ENCODE measurements around the gene ATOH8.

Gene ATOH8

GRCh38 chr2:85789271-85789670 is 35.5 kb downstream of the ATOH8 start:
- Histone ChIP-seq H3K9me3 (ENCODE audit: insufficient read depth, low read length) (no peaks in the 10 kb centered on the region), H3K4me3 (ENCODE audit: insufficient read length, low read depth) (no peak overlapping the region), H3K36me3 (ENCODE audit: insufficient read depth, insufficient read length, low read length) (no peaks in the 10 kb centered on the region), H3K9ac (ENCODE audit: insufficient read length, low read depth) (no peak overlapping the region), H3K27me3 (ENCODE audit: insufficient read depth, insufficient read length) (no peaks in the 10 kb centered on the region), H3K4me1 (ENCODE audit: insufficient read depth, insufficient read length) (no peaks in the 10 kb centered on the region)
- no peak for TF ChIP-seq SUZ12 (IDR thresholded peaks at IDR 0.05; ENCODE audit: extremely low read depth, insufficient read depth, insufficient read length)
- no peak for TF ChIP-seq YY1 (IDR thresholded peaks at IDR 0.05; ENCODE audit: insufficient read depth, insufficient read length)
- no peak for TF ChIP-seq ZNF274 (IDR thresholded peaks at IDR 0.05; ENCODE audit: low read depth, low read length)
- DNase-seq (ENCODE audit: low read depth, low spot score), result no peak

- no peaks in the 10 kb centered on the region for H3K27me3 ChIP-seq (ENCODE audit: insufficient read depth, insufficient read length)
- H3K36me3 ChIP-seq (ENCODE audit: insufficient read depth, insufficient read length, low read length), result no peaks in the 10 kb centered on the region
- no peaks in the 10 kb centered on the region for H3K9me3 ChIP-seq (ENCODE audit: insufficient read depth, low read length)
- no peaks in the 10 kb centered on the region for H3K4me1 ChIP-seq (ENCODE audit: insufficient read depth, insufficient read length)
- DNase-seq (ENCODE audit: low read depth, low spot score), result no peak
- TF ChIP-seq SUZ12 (IDR thresholded peaks at IDR 0.05; ENCODE audit: extremely low read depth, insufficient read depth, insufficient read length) (no peak), ZNF274 (IDR thresholded peaks at IDR 0.05; ENCODE audit: low read depth, low read length) (no peak), YY1 (IDR thresholded peaks at IDR 0.05; ENCODE audit: insufficient read depth, insufficient read length) (no peak)
- H3K4me3 ChIP-seq (ENCODE audit: insufficient read length, low read depth), result no peak overlapping the region
- no peak overlapping the region for H3K9ac ChIP-seq (ENCODE audit: insufficient read length, low read depth)
Measured at GRCh38 chr2:85790032-85790431, 36.2 kb downstream of the ATOH8 start.

DNA sequence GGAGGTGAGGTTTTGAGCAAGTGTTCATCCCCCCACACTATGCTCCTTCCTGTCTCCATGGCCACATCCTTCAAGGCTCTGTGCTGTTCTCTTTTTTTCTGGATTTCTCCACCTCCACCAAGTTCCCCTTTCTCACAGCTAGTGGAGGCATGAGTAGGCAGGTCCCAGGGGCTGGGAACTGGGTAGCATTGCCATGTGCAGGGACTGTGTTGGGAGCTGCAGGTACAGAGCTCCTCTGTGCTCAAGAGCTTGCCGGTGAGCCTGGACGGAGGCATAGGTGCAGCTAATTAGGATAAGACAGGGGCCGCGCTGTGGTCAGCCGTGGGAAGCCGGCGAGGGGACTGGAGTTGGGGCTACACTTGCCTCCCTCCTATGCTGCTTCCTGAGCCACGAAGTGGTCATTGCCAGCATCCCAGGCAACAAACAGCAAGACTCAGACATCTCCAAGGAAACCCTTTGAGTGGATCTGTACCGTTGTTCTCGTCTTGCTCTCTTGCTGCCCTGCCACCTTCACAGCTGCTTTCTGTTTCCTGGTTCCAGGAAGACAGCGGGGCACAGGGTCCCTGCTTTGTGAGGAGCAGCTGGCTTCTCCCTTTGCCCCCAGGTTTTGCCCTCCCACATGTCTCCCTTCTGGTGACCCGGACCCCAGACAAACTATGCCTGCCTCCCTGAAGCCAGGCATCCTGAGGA is 36.9 kb downstream of the ATOH8 start:
- Histone ChIP-seq H3K27me3 (ENCODE audit: insufficient read depth, insufficient read length) (no peaks in the 10 kb centered on the region), H3K4me1 (ENCODE audit: insufficient read depth, insufficient read length) (no peaks in the 10 kb centered on the region), H3K9ac (ENCODE audit: insufficient read length, low read depth) (no peak overlapping the region), H3K9me3 (ENCODE audit: insufficient read depth, low read length) (no peaks in the 10 kb centered on the region), H3K4me3 (ENCODE audit: insufficient read length, low read depth) (no peak overlapping the region), H3K36me3 (ENCODE audit: insufficient read depth, insufficient read length, low read length) (no peaks in the 10 kb centered on the region)
- no peak for DNase-seq (ENCODE audit: low read depth, low spot score)
- no peak for TF ChIP-seq YY1 (IDR thresholded peaks at IDR 0.05; ENCODE audit: insufficient read depth, insufficient read length)
- TF ChIP-seq SUZ12 (IDR thresholded peaks at IDR 0.05; ENCODE audit: extremely low read depth, insufficient read depth, insufficient read length), result no peak
- no peak for TF ChIP-seq ZNF274 (IDR thresholded peaks at IDR 0.05; ENCODE audit: low read depth, low read length)

DNA sequence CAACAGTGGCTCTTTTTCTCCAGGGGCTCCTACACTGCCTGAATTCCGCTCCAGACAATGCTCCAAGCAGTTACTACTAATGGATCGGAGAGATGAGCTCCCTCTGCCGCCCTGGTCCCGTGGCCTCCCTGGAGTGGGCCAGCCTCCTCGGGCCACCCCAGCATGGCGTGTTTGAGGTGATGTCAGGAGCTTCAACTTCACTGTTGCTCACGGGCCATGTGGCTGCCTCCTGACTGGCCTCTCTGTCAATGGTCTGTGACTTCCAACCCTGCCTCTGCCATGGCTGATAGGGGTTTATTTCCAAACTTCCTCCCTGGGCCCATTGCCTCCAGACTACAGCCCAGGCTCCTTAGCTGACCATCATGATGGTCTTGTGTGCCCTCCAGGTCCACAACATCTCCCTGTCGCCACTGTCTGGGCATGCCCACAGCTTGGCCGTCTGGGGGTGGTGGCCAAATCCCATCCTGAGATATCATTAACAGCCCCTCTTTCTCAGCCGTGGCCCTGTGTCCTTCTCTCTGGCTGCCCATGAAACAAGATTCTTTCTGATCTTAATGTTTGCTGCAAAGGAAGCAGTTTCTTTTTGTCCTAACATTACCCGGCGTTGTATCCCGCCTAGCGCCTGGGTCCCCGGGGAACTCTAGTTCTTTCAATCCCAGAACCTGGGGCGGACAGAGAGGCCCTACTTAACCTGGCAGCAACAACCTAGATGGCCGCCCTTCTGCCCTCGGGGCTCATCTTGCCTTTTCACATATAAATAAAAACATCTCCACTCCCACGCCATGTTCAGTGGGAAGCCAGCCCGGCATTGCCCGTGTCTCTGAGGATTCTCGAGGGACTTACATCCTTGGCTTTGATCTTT is 38.1 kb downstream of the ATOH8 start:
- no peaks in the 10 kb centered on the region for H3K36me3 ChIP-seq (ENCODE audit: insufficient read depth, insufficient read length, low read length)
- no peak for DNase-seq (ENCODE audit: low read depth, low spot score)
- no peak overlapping the region for H3K4me3 ChIP-seq (ENCODE audit: insufficient read length, low read depth)
- no peaks in the 10 kb centered on the region for H3K27me3 ChIP-seq (ENCODE audit: insufficient read depth, insufficient read length)
- TF ChIP-seq SUZ12 (IDR thresholded peaks at IDR 0.05; ENCODE audit: extremely low read depth, insufficient read depth, insufficient read length) (no peak), ZNF274 (IDR thresholded peaks at IDR 0.05; ENCODE audit: low read depth, low read length) (no peak), YY1 (IDR thresholded peaks at IDR 0.05; ENCODE audit: insufficient read depth, insufficient read length) (no peak)
- no peaks in the 10 kb centered on the region for H3K9me3 ChIP-seq (ENCODE audit: insufficient read depth, low read length)
- peaks cover 2% of the 10 kb centered on the region for H3K4me1 ChIP-seq (ENCODE audit: insufficient read depth, insufficient read length)
- H3K9ac ChIP-seq (ENCODE audit: insufficient read length, low read depth), result no peak overlapping the region

DNA sequence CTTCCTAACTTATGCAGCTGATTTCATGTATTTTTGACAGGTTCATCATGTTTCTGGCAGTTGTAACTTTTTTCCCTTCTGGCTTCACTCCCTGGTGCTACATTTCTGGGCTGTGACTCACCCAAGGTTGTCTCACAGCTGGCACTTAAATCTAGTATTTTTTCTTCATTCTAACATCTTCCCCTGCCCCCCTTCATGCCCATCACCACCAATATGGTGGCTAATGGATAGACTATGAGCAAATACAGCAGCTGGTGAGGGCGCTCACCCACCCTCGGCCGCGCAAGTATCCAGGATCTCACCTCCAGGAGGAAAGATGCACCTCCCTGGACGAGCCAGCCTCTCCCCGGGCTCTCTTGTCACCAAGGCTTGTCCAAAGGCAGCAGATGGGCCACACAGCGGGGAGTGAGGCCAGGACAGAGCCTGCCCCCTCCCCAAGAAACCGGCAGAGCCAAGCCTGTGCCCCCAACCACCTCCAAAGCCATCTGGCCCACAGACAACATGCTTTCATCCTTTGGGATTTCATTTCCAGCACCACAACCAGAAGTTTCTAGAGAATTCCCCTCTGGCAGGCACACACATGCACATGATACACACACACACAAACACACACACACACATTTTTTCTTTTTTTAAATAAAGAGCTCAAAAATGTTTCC is 39.1 kb downstream of the ATOH8 start:
- H3K27me3 ChIP-seq (ENCODE audit: insufficient read depth, insufficient read length), result no peaks in the 10 kb centered on the region
- H3K4me3 ChIP-seq (ENCODE audit: insufficient read length, low read depth), result no peak overlapping the region
- no peaks in the 10 kb centered on the region for H3K9me3 ChIP-seq (ENCODE audit: insufficient read depth, low read length)
- no peaks in the 10 kb centered on the region for H3K36me3 ChIP-seq (ENCODE audit: insufficient read depth, insufficient read length, low read length)
- TF ChIP-seq YY1 (IDR thresholded peaks at IDR 0.05; ENCODE audit: insufficient read depth, insufficient read length) (no peak), ZNF274 (IDR thresholded peaks at IDR 0.05; ENCODE audit: low read depth, low read length) (no peak), SUZ12 (IDR thresholded peaks at IDR 0.05; ENCODE audit: extremely low read depth, insufficient read depth, insufficient read length) (no peak)
- peaks cover 4% of the 10 kb centered on the region for H3K4me1 ChIP-seq (ENCODE audit: insufficient read depth, insufficient read length)
- H3K9ac ChIP-seq (ENCODE audit: insufficient read length, low read depth), result no peak overlapping the region
- DNase-seq (ENCODE audit: low read depth, low spot score), result no peak

DNA sequence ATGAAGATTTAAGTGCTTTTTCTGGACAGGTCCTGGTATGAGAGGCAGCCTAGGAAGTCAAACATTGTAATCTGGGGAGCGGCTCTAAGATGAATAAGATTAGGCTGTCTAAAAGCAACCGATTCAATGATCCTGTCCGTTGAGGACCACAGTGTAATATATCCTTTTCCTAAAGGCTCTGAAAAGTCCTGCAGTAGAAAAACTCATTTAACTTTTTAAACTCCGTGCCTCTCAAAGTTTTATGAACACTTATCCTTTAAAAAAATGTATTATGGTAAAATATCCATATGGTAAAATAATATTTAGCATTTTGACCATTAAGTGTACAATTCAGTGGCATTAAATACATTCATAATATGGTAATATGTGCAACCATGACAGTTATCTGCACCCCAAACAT is 39.8 kb downstream of the ATOH8 start:
- no peak overlapping the region for H3K9ac ChIP-seq (ENCODE audit: insufficient read length, low read depth)
- peaks cover 4% of the 10 kb centered on the region for H3K4me1 ChIP-seq (ENCODE audit: insufficient read depth, insufficient read length)
- no peak for TF ChIP-seq ZNF274 (IDR thresholded peaks at IDR 0.05; ENCODE audit: low read depth, low read length)
- no peak for TF ChIP-seq SUZ12 (IDR thresholded peaks at IDR 0.05; ENCODE audit: extremely low read depth, insufficient read depth, insufficient read length)
- TF ChIP-seq YY1 (IDR thresholded peaks at IDR 0.05; ENCODE audit: insufficient read depth, insufficient read length), result no peak
- no peaks in the 10 kb centered on the region for H3K36me3 ChIP-seq (ENCODE audit: insufficient read depth, insufficient read length, low read length)
- DNase-seq (ENCODE audit: low read depth, low spot score), result no peak
- no peak overlapping the region for H3K4me3 ChIP-seq (ENCODE audit: insufficient read length, low read depth)
- H3K9me3 ChIP-seq (ENCODE audit: insufficient read depth, low read length), result no peaks in the 10 kb centered on the region
- no peaks in the 10 kb centered on the region for H3K27me3 ChIP-seq (ENCODE audit: insufficient read depth, insufficient read length)

DNA sequence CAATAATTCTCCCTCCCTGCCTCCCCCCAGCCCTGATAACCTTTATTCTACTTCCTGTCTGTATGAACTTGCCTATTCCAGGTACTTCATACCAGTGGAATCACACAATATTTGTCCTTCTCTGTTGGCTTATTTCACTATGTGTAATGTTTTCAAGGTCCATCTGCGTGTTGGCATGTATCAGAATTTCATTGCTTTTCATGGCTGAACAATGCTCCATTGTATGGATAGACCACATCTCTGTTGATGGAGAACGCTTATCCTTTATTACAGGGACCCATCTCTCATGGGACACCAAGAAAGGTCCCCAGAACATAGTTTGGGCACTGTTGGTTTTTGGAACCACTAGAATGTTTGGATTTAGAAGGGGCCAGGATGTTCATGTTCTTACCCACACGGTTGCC is 40.2 kb downstream of the ATOH8 start:
- H3K27me3 ChIP-seq (ENCODE audit: insufficient read depth, insufficient read length), result no peaks in the 10 kb centered on the region
- H3K4me3 ChIP-seq (ENCODE audit: insufficient read length, low read depth), result no peak overlapping the region
- H3K4me1 ChIP-seq (ENCODE audit: insufficient read depth, insufficient read length), result peaks cover 4% of the 10 kb centered on the region
- no peaks in the 10 kb centered on the region for H3K9me3 ChIP-seq (ENCODE audit: insufficient read depth, low read length)
- H3K36me3 ChIP-seq (ENCODE audit: insufficient read depth, insufficient read length, low read length), result no peaks in the 10 kb centered on the region
- DNase-seq (ENCODE audit: low read depth, low spot score), result no peak
- no peak overlapping the region for H3K9ac ChIP-seq (ENCODE audit: insufficient read length, low read depth)
- TF ChIP-seq YY1 (IDR thresholded peaks at IDR 0.05; ENCODE audit: insufficient read depth, insufficient read length) (no peak), ZNF274 (IDR thresholded peaks at IDR 0.05; ENCODE audit: low read depth, low read length) (no peak), SUZ12 (IDR thresholded peaks at IDR 0.05; ENCODE audit: extremely low read depth, insufficient read depth, insufficient read length) (no peak)

All from NT2/D1 (cell line).